GM11168 (cell line): ENCODE measurements around the gene PRDX5.
"Not testable (repeated sequence)": the region's sequence is repeated elsewhere in the genome, so short reads cannot be mapped to it uniquely, and the experiment has no call there.

ENCODE experiments used
- in situ Hi-C: fragments of 300-500 bp; cut with MboI; formaldehyde crosslinking; loops from one replicate; pipeline ENCODE4 v1.12.0; 2022; ENCODE audit warnings: low sequenced_read_pairs; ENCODE audit not compliant: unreplicated experiment

Gene PRDX5

DNA sequence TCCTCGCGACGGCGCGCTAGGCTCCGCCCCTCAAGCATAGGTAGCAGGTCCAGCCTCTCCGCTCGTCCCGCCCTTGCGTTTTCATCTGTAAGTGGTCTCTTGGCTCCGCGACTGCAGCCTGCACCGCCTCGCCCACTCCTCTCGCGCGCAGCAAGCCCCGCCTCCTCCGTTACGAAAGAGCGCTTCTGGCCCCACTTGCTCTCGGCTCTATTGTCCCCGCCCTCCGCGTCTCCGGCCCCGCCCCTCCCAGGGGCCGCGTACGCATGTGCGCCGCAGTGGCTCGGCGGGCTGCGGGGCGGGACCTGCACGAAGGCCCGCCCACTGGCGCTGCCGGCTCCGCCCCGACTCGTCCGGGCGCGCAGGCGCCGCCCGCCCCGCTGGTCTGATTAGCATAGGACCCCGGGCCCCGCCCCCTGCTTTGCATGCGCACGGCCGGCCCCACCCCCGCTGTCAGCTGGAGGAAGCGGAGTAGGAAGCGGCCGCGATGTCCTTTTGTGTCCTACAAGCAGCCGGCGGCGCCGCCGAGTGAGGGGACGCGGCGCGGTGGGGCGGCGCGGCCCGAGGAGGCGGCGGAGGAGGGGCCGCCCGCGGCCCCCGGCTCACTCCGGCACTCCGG is 12.7 kb upstream of the PRDX5 start, which contains the start of gene ESRRA:
TSS of gene ESRRA (plus strand) at position 450 of the 616 bp plus-strand sequence. CDS start 1,656 bp downstream, outside the sequence.
- in situ Hi-C loops, result loop anchor here (10.0 kb wide), 1 partner anchor 110 kb away; no protein-coding TSS in a partner anchor

DNA sequence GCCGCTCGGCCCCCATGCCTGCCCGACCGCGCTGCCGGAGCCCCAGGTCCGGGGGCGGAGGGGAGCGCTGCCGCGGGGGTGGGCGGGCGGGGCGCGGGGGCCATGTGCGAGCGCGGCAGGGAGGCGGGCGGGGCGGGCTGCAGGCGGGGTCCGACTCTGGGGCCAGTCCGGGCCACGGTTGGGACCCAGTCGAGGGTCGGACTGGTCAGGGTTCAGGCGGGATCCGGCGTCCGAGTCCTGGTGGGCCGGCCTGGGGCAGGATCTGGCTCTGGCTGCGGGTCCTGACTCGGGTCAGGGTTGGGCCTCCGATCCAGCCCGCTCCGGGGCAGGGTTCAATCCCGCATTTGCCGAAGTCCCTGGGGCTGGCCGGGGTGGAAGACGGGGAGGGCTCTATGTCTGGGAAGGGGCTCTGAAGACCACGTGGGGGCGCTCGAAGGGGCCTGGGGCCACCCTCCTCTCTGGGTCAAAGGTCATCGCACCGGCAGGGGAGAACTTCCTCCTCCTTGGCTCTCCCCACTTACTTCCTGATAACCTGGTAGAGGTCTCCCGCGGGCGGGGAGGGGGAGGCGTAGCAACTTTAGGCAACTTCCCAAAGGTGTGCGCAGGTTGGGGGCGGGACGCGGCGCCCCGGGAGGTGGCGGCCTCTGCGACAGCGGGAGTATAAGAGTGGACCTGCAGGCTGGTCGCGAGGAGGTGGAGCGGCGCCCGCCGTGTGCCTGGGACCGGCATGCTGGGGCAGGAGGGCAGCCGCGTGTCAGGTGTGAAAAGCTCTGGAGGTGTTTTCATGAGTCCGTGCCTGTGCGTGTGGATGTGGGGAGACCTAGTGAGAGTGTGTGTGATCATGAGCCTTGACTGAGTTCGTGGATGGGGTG is 12.0 kb upstream of the PRDX5 start:
- in situ Hi-C loops, result loop anchor here (10.0 kb wide), 1 partner anchor 111 kb away; no protein-coding TSS in a partner anchor

DNA sequence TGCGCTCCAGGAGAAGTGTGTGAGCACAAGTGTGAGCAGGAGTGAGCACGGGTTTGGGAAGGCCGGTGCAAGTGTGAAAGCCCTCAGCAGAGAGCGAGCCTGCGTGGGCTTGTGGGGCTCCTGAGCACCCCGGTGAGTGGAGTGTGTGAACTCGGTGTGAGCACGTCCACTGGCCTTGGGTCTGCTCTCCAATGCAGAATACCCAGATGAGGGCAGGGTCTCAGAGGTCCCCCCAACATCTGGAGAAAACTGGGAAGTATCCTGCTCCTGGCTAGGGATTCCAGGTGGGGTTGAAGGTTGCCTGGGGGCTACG is 11.4 kb upstream of the PRDX5 start:
- in situ Hi-C loops, result loop anchor here (10.0 kb wide), 1 partner anchor 112 kb away; no protein-coding TSS in a partner anchor

DNA sequence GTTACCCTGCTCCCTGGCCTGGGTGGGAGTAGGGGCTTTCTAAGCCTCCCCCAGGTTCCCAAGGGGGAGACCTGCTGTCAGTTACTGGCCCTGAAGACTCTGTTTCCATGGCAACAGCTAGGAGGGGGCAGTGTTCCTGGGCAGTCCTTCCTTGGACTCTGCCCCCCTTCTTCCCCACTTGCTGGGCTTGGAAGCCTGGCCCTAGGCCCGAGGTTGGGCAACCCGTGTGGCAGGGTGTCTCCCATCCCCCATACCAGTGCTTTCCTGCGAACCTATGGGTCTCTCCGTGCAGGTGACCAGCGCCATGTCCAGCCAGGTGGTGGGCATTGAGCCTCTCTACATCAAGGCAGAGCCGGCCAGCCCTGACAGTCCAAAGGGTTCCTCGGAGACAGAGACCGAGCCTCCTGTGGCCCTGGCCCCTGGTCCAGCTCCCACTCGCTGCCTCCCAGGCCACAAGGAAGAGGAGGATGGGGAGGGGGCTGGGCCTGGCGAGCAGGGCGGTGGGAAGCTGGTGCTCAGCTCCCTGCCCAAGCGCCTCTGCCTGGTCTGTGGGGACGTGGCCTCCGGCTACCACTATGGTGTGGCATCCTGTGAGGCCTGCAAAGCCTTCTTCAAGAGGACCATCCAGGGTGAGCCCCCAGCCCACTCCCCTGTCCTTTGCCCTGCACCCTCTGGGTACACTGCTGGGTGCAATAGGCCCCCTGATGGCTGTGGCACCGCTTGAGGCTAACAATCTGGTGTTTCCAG is 10.9 kb upstream of the PRDX5 start:
- in situ Hi-C loops, result loop anchor here (10.0 kb wide), 1 partner anchor 112 kb away; no protein-coding TSS in a partner anchor

DNA sequence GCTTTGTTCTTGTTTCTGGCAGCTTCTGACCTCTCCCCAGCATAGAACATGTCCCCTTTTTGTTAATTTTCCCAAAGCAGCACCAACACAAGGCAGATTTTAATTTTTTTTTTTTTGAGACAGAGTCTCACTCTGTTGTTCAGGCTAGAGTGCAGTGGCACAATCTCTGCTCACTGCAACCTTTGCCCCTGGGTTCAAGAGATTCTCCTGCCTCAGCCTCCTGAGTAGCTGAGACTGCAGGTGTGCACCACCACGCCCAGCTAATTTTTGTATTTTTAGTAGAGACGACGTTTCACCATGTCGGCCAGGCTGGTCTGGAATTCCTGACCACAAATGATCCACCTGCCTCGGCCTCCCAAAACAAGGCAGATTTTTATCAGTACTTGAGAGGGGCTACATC is 10.1 kb upstream of the PRDX5 start:
- in situ Hi-C loops, result loop anchor here (10.0 kb wide), 1 partner anchor 113 kb away; no protein-coding TSS in a partner anchor

DNA sequence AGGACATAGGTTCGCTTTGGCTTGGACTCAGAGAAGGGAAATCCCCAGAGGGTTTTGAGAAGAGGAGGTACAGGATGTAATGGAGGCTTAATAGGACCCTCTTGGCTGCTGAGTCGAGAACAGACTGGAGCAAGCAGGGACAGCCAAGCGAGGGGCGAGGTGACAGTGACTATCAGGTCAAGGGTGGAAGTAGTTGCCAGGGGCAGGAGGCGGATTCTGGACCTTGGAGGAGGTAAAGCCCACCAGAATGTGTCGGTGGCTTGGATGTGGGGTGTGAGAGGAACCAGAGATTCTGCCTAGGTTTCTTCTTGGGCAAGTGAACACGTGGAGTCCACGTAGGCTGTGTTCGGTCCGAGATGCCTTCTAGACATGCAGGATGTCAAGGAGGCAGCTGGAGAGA is 5.0 kb upstream of the PRDX5 start:
- in situ Hi-C loops, result no loop called here

DNA sequence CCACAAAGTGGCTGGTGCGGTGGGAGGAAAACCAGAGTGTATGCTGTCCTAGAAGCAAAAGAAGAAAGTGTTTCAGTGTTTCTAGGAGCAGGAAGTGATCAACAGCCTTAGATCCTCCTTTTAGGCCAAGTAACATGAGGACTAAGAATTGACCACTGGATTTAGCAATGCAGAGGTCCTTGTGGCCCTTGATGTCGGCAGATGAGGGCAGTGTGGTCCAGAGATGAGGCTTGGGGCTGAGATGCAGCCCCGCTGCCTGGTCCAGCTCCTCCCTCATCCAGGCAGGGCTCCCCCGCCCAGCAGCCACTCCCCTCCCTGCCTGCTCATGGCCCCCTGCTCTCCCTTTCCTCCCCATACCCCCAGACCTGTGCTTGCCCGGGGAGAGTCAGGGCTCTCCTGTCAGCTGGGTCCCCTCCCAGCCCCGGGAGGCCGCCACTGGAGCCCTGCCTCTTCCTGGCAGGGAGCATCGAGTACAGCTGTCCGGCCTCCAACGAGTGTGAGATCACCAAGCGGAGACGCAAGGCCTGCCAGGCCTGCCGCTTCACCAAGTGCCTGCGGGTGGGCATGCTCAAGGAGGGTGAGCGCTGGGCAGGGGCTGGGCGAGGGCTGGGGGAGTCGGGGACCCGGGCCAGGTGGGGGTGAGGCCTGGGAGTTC is 4.3 kb upstream of the PRDX5 start:
- in situ Hi-C loops, result no loop called here

DNA sequence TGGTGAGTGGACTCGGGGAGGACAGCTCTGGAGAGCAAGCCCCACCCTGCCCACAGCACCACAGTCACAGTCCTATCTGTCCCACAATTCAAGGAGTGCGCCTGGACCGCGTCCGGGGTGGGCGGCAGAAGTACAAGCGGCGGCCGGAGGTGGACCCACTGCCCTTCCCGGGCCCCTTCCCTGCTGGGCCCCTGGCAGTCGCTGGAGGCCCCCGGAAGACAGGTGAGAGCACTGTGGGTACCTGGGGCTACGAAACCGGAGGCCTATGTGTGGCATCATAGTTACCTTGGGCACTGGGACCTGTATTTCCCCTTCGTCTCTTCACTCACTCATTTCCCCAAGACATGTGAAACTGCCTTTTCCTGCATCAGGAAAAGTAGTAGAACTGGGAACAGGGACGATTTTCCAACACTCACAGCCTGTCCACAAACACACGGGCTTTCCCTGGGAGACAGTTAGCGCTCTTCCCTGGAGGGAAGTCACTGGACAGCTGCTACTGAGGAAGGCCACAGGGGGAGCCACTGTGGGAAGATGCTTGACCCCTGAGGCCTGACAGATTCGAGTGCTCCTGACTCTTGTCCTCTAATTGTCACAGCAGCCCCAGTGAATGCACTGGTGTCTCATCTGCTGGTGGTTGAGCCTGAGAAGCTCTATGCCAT is 3.6 kb upstream of the PRDX5 start:
- in situ Hi-C loops, result no loop called here

DNA sequence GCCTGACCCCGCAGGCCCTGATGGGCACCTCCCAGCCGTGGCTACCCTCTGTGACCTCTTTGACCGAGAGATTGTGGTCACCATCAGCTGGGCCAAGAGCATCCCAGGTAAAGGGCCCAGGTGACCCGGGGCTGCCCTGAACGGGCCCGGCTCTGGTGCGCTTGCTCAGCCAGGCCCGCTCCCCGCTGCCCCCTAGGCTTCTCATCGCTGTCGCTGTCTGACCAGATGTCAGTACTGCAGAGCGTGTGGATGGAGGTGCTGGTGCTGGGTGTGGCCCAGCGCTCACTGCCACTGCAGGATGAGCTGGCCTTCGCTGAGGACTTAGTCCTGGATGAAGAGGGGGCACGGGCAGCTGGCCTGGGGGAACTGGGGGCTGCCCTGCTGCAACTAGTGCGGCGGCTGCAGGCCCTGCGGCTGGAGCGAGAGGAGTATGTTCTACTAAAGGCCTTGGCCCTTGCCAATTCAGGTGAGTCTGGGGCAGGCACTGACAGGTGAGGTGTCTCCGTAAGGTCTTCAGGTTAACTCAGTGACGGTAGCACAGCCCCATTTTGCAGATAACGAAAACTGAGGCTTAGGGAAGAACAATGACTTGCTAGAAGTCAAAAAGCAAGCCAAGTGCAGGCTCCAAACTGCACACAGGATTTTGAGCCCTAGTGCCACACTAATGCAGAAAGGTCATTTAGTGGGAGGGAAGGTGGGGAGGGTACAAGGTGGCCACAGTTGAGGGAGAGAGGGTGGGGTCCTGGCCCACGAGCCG is 2.9 kb upstream of the PRDX5 start:
- in situ Hi-C loops, result no loop called here

DNA sequence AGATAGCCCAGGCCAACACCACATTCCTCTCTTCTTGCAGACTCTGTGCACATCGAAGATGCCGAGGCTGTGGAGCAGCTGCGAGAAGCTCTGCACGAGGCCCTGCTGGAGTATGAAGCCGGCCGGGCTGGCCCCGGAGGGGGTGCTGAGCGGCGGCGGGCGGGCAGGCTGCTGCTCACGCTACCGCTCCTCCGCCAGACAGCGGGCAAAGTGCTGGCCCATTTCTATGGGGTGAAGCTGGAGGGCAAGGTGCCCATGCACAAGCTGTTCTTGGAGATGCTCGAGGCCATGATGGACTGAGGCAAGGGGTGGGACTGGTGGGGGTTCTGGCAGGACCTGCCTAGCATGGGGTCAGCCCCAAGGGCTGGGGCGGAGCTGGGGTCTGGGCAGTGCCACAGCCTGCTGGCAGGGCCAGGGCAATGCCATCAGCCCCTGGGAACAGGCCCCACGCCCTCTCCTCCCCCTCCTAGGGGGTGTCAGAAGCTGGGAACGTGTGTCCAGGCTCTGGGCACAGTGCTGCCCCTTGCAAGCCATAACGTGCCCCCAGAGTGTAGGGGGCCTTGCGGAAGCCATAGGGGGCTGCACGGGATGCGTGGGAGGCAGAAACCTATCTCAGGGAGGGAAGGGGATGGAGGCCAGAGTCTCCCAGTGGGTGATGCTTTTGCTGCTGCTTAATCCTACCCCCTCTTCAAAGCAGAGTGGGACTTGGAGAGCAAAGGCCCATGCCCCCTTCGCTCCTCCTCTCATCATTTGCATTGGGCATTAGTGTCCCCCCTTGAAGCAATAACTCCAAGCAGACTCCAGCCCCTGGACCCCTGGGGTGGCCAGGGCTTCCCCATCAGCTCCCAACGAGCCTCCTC is 2.0 kb upstream of the PRDX5 start:
- in situ Hi-C loops, result not testable (repeated sequence)

DNA sequence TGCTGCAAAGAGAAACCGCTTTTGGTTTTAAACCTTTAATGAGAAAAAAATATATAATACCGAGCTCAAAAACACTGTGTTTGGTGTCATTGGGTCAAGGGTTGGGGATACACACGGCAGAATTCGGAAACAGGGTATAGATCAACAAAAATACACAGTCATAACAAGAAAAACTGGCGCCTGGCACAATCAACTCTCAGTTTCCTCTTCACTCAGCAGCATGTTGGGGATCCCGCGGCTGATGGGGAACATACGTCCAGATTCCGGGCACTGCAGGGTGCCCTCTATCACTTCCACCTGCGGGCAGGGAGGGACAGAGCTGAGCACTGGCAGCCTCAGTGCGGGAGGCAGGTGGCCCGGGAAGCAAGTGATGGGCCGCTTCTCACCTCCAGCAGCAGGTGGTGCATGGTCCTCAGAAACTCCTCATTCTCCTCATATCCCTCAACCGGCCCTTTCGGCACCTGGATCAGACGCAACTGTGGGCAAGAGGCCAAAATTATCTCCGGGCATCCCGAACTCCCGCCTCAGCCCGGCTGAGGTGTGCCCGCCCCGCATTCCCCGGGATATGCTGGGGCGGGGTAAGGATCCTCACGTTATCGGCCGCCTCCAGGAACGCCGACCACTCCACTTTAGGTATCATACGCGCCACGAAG is 1.1 kb upstream of the PRDX5 start:
- in situ Hi-C loops, result no loop called here

DNA sequence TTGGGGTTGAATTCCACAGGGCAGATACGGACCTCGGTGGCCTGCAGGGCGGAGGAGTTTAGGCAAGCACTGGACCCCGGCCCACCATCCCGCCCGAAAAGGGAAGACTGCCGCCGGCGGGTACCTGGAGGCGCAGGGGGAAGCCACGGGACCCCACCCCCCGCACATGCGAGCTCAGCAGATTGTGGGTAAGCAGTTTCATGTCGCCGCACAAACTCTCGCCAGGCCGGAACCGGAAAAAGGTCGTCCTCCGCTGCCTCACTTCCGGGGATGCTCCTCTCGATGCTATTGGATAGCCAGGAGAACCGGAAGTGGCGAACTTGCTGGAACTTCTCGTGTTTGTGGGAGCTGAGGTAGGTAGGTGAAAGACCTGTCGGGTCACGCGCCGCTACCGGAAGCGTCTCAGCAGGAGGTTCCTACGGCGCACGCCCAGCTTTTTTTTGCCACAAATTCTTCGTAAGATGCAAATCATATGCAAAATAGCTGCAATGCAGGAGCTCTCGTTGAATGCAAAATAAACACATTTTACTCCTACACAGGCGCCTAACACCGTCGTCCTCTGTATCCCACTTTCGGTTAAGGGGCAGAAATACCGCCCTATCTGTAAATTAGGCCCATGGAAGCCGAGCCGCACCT is 478 bp upstream of the PRDX5 start, which contains the start of gene TRMT112:
TSS of gene TRMT112 (minus strand) at position 235 of the 636 bp plus-strand sequence. CDS start at position 202, 33 bp downstream.
- in situ Hi-C loops, result no loop called here

DNA sequence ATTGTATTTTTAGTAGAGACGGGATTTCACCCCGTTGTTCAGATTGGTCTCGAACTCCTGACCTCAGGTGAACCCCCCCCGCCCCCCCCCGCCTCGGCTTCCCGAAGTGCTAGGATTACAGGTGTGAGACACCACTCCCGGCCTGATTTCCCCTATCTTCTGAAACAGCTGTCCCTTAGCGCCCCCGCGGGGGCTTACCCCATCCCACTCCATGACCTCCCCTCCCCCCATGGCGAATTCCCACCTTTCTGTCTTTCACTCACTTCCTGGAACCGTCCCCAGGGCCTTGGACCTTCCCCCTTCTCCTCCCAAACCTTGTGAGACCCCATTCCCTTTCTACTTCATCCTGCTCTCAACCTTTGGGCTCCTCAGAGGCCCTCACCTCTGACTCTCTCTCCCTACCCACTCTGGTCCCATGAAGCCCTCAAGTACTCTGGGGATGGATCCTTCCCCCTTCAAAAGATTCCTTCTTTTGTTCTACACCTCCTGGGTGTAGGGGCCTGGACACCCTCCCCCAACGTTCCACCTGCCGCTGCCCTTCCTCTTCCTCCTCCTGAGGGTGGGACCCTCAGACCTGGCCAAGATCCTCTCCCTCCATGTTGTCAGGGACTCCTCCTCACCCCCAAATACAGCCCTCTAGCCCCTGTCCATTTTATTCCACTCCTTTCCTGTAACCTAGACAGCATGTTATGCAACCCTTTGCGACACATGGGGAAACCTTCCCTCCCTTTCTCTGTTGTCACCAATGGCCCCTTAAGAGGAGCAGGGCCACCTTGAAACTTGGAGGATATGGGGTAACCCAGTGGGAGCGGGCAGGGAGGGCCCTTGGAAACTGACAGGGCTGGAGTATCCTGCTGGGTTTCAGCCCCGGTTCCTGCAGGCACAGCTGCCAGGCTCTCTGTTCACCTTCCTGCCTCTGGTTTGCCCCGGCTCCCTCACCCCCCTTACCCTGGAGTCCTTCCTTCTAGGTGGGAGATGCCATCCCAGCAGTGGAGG is 1.1 kb downstream of the PRDX5 start:
- in situ Hi-C loops, result no loop called here

DNA sequence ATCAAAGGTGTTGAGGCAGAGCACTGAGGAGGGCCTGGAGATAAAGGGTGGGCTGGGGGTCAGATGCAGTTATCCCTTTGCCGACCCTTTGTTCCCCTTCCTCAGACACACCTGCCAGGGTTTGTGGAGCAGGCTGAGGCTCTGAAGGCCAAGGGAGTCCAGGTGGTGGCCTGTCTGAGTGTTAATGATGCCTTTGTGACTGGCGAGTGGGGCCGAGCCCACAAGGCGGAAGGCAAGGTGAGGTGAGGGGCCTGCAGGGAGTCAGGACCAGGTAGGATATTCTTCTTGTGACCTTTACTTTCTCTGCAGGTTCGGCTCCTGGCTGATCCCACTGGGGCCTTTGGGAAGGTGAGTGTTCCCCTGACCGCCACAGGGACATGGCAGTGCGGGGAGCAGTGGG is 2.6 kb downstream of the PRDX5 start:
- in situ Hi-C loops, result no loop called here

DNA sequence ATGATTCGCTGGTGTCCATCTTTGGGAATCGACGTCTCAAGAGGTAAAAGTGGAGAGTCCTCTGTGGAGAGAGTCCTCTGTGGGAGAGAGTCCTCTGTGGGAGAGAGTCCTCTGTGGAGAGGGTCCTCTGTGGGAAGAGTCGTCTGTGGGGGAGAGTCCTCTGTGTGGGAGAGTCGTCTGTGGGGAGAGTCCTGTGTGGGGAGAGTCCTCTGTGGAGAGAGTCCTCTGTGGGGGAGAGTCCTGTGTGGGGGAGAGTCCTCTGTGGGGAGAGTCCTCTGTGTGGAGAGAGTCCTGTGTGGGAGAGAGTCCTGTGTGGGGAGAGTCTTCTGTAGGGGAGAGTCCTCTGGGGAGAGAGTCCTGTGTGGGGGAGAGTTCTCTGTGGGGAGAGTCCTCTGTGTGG is 3.1 kb downstream of the PRDX5 start:
- in situ Hi-C loops, result no loop called here

DNA sequence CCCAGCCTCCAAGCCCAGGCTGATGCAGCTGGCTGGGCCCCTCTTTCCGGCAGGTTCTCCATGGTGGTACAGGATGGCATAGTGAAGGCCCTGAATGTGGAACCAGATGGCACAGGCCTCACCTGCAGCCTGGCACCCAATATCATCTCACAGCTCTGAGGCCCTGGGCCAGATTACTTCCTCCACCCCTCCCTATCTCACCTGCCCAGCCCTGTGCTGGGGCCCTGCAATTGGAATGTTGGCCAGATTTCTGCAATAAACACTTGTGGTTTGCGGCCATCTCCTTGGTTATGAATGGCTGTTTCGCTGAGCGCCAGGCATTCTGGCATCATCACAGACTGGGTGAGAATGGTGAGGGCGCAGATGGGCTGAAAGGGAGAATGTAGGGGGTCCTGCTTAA is 3.6 kb downstream of the PRDX5 start:
- in situ Hi-C loops, result no loop called here
